Measurements from ENCODE around the gene PSMD12. TPM values are rescaled to one million over a fixed set of nuclear protein-coding genes. Genes with fewer than 3 reads are reported as not detected.
"Not testable (repeated sequence)": the region's sequence is repeated elsewhere in the genome, so short reads cannot be mapped to it uniquely, and the experiment has no call there.

Gene PSMD12
- total RNA-seq, 1 experiment from 2014 or later, result 79.2 TPM

DNA sequence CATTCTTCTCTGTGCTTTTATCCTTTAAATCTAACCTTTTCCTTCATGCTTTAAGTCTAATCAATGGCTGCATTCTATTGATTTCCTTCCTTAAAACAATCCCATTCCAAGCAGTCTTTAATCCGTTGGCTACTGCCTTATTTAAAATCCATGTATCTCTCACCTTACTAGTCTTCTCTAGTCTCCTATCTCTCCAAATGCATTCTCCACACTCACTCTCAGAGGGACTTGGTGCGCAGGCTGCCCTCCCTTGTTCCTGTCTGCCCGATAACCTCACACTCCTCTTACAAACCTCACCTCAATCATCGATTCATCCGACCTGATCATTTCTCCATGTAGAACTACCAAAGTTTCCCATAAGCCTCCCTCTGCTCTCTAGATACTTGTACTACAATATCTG lies 23.1 kb downstream of the PSMD12 start:
- Mint-ChIP-seq H3K36me3 (ENCODE audit: insufficient read depth, unreplicated experiment) (peaks cover 78% of the 10 kb centered on the region), H3K27ac (ENCODE audit: unreplicated experiment) (no peak overlapping the region), H3K4me3 (ENCODE audit: low read depth, unreplicated experiment) (no peak overlapping the region), H3K9me3 (ENCODE audit: low read depth, unreplicated experiment) (no peaks in the 10 kb centered on the region), H3K4me1 (ENCODE audit: low read depth, unreplicated experiment) (no peaks in the 10 kb centered on the region), H3K27me3 (ENCODE audit: unreplicated experiment) (no peaks in the 10 kb centered on the region)
- no TSS peak for BruUV-seq (replicated peaks)
- TF ChIP-seq, protein P1, sequence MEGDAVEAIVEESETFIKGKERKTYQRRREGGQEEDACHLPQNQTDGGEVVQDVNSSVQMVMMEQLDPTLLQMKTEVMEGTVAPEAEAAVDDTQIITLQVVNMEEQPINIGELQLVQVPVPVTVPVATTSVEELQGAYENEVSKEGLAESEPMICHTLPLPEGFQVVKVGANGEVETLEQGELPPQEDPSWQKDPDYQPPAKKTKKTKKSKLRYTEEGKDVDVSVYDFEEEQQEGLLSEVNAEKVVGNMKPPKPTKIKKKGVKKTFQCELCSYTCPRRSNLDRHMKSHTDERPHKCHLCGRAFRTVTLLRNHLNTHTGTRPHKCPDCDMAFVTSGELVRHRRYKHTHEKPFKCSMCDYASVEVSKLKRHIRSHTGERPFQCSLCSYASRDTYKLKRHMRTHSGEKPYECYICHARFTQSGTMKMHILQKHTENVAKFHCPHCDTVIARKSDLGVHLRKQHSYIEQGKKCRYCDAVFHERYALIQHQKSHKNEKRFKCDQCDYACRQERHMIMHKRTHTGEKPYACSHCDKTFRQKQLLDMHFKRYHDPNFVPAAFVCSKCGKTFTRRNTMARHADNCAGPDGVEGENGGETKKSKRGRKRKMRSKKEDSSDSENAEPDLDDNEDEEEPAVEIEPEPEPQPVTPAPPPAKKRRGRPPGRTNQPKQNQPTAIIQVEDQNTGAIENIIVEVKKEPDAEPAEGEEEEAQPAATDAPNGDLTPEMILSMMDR (IDR thresholded peaks at IDR 0.05; ENCODE audit: unreplicated experiment), result no peak
- intact Hi-C loops (cut with micrococcal nuclease; ENCODE audit: unreplicated experiment), result no loop called here
- CTCF ChIA-PET, result no interaction called here
- DNase-seq, result no peak

- H3K4me3 Mint-ChIP-seq (ENCODE audit: low read depth, unreplicated experiment); H3K27me3 Mint-ChIP-seq (ENCODE audit: unreplicated experiment); H3K9me3 Mint-ChIP-seq (ENCODE audit: low read depth, unreplicated experiment); H3K27ac Mint-ChIP-seq (ENCODE audit: unreplicated experiment); DNase-seq; BruUV-seq (replicated peaks); CTCF ChIA-PET; H3K4me1 Mint-ChIP-seq (ENCODE audit: low read depth, unreplicated experiment): not testable (repeated sequence)
- H3K36me3 Mint-ChIP-seq (ENCODE audit: insufficient read depth, unreplicated experiment), result peaks cover 47% of the 10 kb centered on the region
- intact Hi-C loops (cut with micrococcal nuclease; ENCODE audit: unreplicated experiment), result loop anchor here (10.0 kb wide), 1 partner anchor 94 kb away; the partner anchor contains the start of gene HELZ
These were observed 28.0 kb downstream of the PSMD12 start for GRCh38 chr17:67338353-67338752.

DNA sequence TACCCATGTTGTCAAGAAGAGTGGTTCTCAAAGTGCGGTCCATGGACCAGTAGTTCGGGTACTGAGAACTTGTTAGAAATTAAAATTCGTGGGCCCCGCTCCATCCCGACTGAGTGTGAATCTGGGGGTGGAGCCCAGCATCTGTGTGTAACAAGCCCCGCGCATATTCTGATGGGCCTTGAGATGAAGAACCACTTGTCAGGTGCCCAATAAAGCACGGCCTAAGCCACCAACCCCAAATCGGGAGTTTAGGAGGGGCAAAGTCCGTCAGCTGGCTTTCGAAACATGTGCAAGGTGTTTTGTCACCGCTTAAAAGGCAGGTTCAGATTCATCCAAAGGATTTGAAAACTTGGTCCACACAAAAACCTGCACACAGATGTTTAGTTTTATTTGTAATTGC lies 29.5 kb downstream of the PSMD12 start:
- Mint-ChIP-seq H3K27ac (ENCODE audit: unreplicated experiment) (peak overlapping the region; percentile 67), H3K4me1 (ENCODE audit: low read depth, unreplicated experiment) (no peaks in the 10 kb centered on the region), H3K4me3 (ENCODE audit: low read depth, unreplicated experiment) (no peak overlapping the region), H3K9me3 (ENCODE audit: low read depth, unreplicated experiment) (no peaks in the 10 kb centered on the region), H3K36me3 (ENCODE audit: insufficient read depth, unreplicated experiment) (peaks cover 37% of the 10 kb centered on the region), H3K27me3 (ENCODE audit: unreplicated experiment) (no peaks in the 10 kb centered on the region)
- BruUV-seq (replicated peaks), result no TSS peak
- intact Hi-C loops (cut with micrococcal nuclease; ENCODE audit: unreplicated experiment), result loop anchor here (10.0 kb wide), 1 partner anchor 92 kb away; the partner anchor contains the start of gene HELZ
- DNase-seq, result no peak
- TF ChIP-seq, protein P1 (IDR thresholded peaks at IDR 0.05; ENCODE audit: unreplicated experiment), result no peak
- CTCF ChIA-PET, result no interaction called here

GRCh38 chr17:67335245-67335835 lies 31.0 kb downstream of the PSMD12 start:
- no peak for DNase-seq
- Mint-ChIP-seq H3K4me1 (ENCODE audit: low read depth, unreplicated experiment) (no peaks in the 10 kb centered on the region), H3K36me3 (ENCODE audit: insufficient read depth, unreplicated experiment) (peaks cover 22% of the 10 kb centered on the region), H3K27ac (ENCODE audit: unreplicated experiment) (no peak overlapping the region), H3K27me3 (ENCODE audit: unreplicated experiment) (no peaks in the 10 kb centered on the region), H3K9me3 (ENCODE audit: low read depth, unreplicated experiment) (no peaks in the 10 kb centered on the region), H3K4me3 (ENCODE audit: low read depth, unreplicated experiment) (no peak overlapping the region)
- TSS peak; percentile 15 for BruUV-seq (replicated peaks)
- CTCF ChIA-PET, result interaction anchor here (0.7 kb wide), 1 partner anchor 905 kb away, joined by 5 read pairs; no protein-coding TSS in a partner anchor
- intact Hi-C loops (cut with micrococcal nuclease; ENCODE audit: unreplicated experiment), result loop anchor here (10.0 kb wide), 1 partner anchor 91 kb away; the partner anchor contains the start of gene HELZ
- TF ChIP-seq, protein P1 (IDR thresholded peaks at IDR 0.05; ENCODE audit: unreplicated experiment), result no peak

GRCh38 chr17:67332162-67332508 lies 34.2 kb downstream of the PSMD12 start:
- H3K9me3 Mint-ChIP-seq (ENCODE audit: low read depth, unreplicated experiment); H3K27ac Mint-ChIP-seq (ENCODE audit: unreplicated experiment); H3K4me1 Mint-ChIP-seq (ENCODE audit: low read depth, unreplicated experiment); DNase-seq; BruUV-seq (replicated peaks); CTCF ChIA-PET; H3K4me3 Mint-ChIP-seq (ENCODE audit: low read depth, unreplicated experiment); H3K36me3 Mint-ChIP-seq (ENCODE audit: insufficient read depth, unreplicated experiment); H3K27me3 Mint-ChIP-seq (ENCODE audit: unreplicated experiment): not testable (repeated sequence)
- intact Hi-C loops (cut with micrococcal nuclease; ENCODE audit: unreplicated experiment), result loop anchor here (10.0 kb wide), 1 partner anchor 87 kb away; the partner anchor contains the start of gene HELZ

DNA sequence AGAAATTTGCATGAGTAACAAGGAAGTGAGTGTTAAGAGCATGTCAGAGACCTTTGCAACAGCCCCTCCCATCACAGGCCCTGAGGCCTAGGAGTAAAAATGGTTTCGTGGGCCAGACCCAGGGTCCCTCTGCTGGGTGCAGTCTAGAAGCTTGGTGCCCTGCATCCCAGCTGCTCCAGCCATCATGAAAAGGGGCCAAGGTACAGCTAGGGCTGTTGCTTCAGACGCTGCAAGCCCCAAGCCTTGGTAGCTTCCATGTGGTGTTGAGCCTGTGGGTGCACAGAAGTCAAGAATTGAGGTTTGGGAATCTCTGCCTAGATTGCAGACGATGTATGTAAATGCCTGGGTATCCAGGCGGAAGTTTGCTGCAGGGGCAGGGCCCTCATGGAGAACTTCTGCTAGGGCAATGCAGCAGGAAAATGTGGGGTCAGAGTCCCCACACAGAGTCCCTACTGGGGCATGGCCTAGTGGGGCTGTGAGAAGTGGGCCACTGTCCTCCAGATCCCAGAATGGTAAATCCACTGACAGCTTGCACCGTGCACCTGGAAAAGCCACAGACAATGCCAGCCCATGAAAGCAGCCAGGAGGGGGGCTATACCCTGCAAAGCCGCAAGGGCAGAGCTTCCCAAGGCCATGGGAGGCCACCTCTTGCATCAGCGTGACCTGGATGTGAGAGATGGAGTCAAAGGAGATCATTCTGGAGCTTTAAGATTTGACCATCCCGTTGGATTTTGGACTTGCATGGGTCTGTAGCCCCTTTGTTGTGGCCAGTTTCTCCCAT lies 34.8 kb downstream of the PSMD12 start:
- BruUV-seq (replicated peaks); H3K27me3 Mint-ChIP-seq (ENCODE audit: unreplicated experiment); DNase-seq; H3K27ac Mint-ChIP-seq (ENCODE audit: unreplicated experiment); H3K4me1 Mint-ChIP-seq (ENCODE audit: low read depth, unreplicated experiment); H3K4me3 Mint-ChIP-seq (ENCODE audit: low read depth, unreplicated experiment); H3K36me3 Mint-ChIP-seq (ENCODE audit: insufficient read depth, unreplicated experiment); H3K9me3 Mint-ChIP-seq (ENCODE audit: low read depth, unreplicated experiment); CTCF ChIA-PET: not testable (repeated sequence)
- intact Hi-C loops (cut with micrococcal nuclease; ENCODE audit: unreplicated experiment), result loop anchor here (10.0 kb wide), 1 partner anchor 87 kb away; the partner anchor contains the start of gene HELZ
